Left colon (tissue), 2 donors: ENCODE results near the gene DNAH2. TPM values are rescaled to one million over a fixed set of nuclear protein-coding genes. Genes with fewer than 3 reads are reported as not detected.

Experiments
- ATAC-seq: fragments of 200-7000 bp; cut with Tn5 transposase; one replicate; pipeline ENCODE4 v1.9.1; 2020; ENCODE audit warnings: mild to moderate bottlenecking, moderate library complexity
- DNase-seq, 2 donors: peaks; one replicate each; pipeline ENCODE4 v3.0.0-alpha.2; 2020
- intact Hi-C, 2 donors: fragments of 100-400 bp; cut with DNase I in 1 of 2; cut with micrococcal nuclease in 1 of 2; formaldehyde crosslinking; loops; one replicate each; pipeline versions ENCODE4 v1.11.2 to v1.14.0; 2022; cut with DNase I, micrococcal nuclease
- total RNA-seq, 2 donors: library from RNA; stranded (reverse); fragmentation: NEBNext Ultra II Directional; extraction: Animal tissue kit (Norgen Biotek cat#: 25700); gene quantifications; one replicate each; pipeline ENCODE4 v1.2.1, GENCODE V29; 2021
- donor health status: DM: no; HTN: no; CAD: no.
- donor health status: DM: yes; HTN: yes; CAD: no.

DNAH2 gene
- total RNA-seq, 2 donors from 2014 or later, result 0.22 to 0.61 TPM

GRCh38 chr17:7697828-7698588 lies 19.5 kb upstream of the DNAH2 start:
- intact Hi-C loops, result no loop called here
- DNase-seq (no peak), ATAC-seq (no peak)

GRCh38 chr17:7700510-7700909 lies 17.0 kb upstream of the DNAH2 start:
- DNase-seq, result no peak
- no peak for ATAC-seq
- intact Hi-C loops, result no loop called here

GRCh38 chr17:7701681-7702080 lies 15.9 kb upstream of the DNAH2 start:
- DNase-seq, result no peak
- intact Hi-C loops, result no loop called here
- ATAC-seq, result no peak

- intact Hi-C loops, result no loop called here
- ATAC-seq, result no peak
Observed at GRCh38 chr17:7702776-7703175, 14.8 kb upstream of the DNAH2 start.

GRCh38 chr17:7703584-7704479 lies 13.7 kb upstream of the DNAH2 start:
- no peak for DNase-seq
- intact Hi-C loops, result no loop called here
- ATAC-seq, result peak; percentile 16

More at GRCh38 chr17:7702776-7703175, 14.8 kb upstream of the DNAH2 start:
- DNase-seq, result no peak

- peak; percentile 27 for ATAC-seq
- DNase-seq, result no peak
- intact Hi-C loops, result no loop called here
Observed at GRCh38 chr17:7704601-7705268, 12.8 kb upstream of the DNAH2 start, which contains the start of gene EFNB3. Gene EFNB3 (plus strand): TSS chr17:7705202. CDS start chr17:7705599, 397 bp downstream.

GRCh38 chr17:7705269-7706255 lies 12.0 kb upstream of the DNAH2 start:
- ATAC-seq, result no peak
- intact Hi-C loops, result no loop called here
- DNase-seq, result no peak

- ATAC-seq (no peak), DNase-seq (no peak)
- intact Hi-C loops, result no loop called here
Observed at GRCh38 chr17:7706631-7707354, 10.8 kb upstream of the DNAH2 start.

GRCh38 chr17:7707446-7707845 lies 10.1 kb upstream of the DNAH2 start:
- intact Hi-C loops, result no loop called here
- ATAC-seq (no peak), DNase-seq (no peak)

GRCh38 chr17:7707858-7708750 lies 9.4 kb upstream of the DNAH2 start:
- intact Hi-C loops, result no loop called here
- ATAC-seq, result no peak

GRCh38 chr17:7709031-7709430 lies 8.5 kb upstream of the DNAH2 start:
- ATAC-seq, result no peak
- DNase-seq, result no peak
- intact Hi-C loops, result no loop called here

More at GRCh38 chr17:7707858-7708750, 9.4 kb upstream of the DNAH2 start:
- DNase-seq, result no peak

- ATAC-seq, result no peak
- intact Hi-C loops, result no loop called here
- DNase-seq, result no peak
Observed at GRCh38 chr17:7710301-7710700, 7.2 kb upstream of the DNAH2 start.

GRCh38 chr17:7711051-7711755 lies 6.3 kb upstream of the DNAH2 start:
- DNase-seq (no peak), ATAC-seq (no peak)
- intact Hi-C loops, result no loop called here

- intact Hi-C loops, result no loop called here
- ATAC-seq, result no peak
- DNase-seq, result no peak
Observed at GRCh38 chr17:7712111-7712771, 5.3 kb upstream of the DNAH2 start.

GRCh38 chr17:7713782-7714181 lies 3.8 kb upstream of the DNAH2 start:
- DNase-seq, result no peak
- no peak for ATAC-seq
- intact Hi-C loops, result no loop called here
